Left forelimb (tissue), 1 donor: ENCODE data around the gene ARHGAP23.

Experiments
- DNase-seq: peaks from one replicate; pipeline ENCODE4 v3.0.0-alpha.2; 2018; ENCODE audit warnings: low spot score

ARHGAP23 gene

GRCh38 chr17:38428112-38428642 is at the start of gene ARHGAP23:
Gene ARHGAP23 (plus strand): TSS chr17:38428464. CDS start chr17:38428486, 22 bp downstream.
- no peak for DNase-seq

GRCh38 chr17:38379448-38379847 is 48.8 kb upstream of the ARHGAP23 start:
- DNase-seq: no peak

GRCh38 chr17:38395090-38395489 is 33.2 kb upstream of the ARHGAP23 start:
- DNase-seq: no peak

GRCh38 chr17:38397227-38397626 is 31.0 kb upstream of the ARHGAP23 start:
- DNase-seq: no peak

GRCh38 chr17:38400286-38400685 is 28.0 kb upstream of the ARHGAP23 start:
- no peak for DNase-seq

GRCh38 chr17:38401459-38401858 is 26.8 kb upstream of the ARHGAP23 start:
- no peak for DNase-seq

GRCh38 chr17:38402897-38403296 is 25.4 kb upstream of the ARHGAP23 start:
- no peak for DNase-seq

- no peak for DNase-seq
Observed at GRCh38 chr17:38403491-38403890, 24.8 kb upstream of the ARHGAP23 start.

- no peak for DNase-seq
Observed at GRCh38 chr17:38404174-38404943, 23.9 kb upstream of the ARHGAP23 start.

GRCh38 chr17:38405654-38406053 is 22.6 kb upstream of the ARHGAP23 start:
- no peak for DNase-seq

- no peak for DNase-seq
Observed at GRCh38 chr17:38410201-38410600, 18.1 kb upstream of the ARHGAP23 start.

- no peak for DNase-seq
Observed at GRCh38 chr17:38415250-38416194, 12.7 kb upstream of the ARHGAP23 start.

- no peak for DNase-seq
Observed at GRCh38 chr17:38416840-38417209, 11.4 kb upstream of the ARHGAP23 start.

GRCh38 chr17:38417210-38417951 is 10.9 kb upstream of the ARHGAP23 start:
- no peak for DNase-seq

GRCh38 chr17:38418062-38418692 is 10.1 kb upstream of the ARHGAP23 start:
- no peak for DNase-seq

- no peak for DNase-seq
Observed at GRCh38 chr17:38418693-38419507, 9.4 kb upstream of the ARHGAP23 start.

- no peak for DNase-seq
Observed at GRCh38 chr17:38419508-38419981, 8.7 kb upstream of the ARHGAP23 start.

GRCh38 chr17:38420518-38420917 is 7.7 kb upstream of the ARHGAP23 start:
- DNase-seq: no peak

GRCh38 chr17:38421171-38421841 is 7.0 kb upstream of the ARHGAP23 start:
- DNase-seq: peak; percentile 79
